Measurements from ENCODE around the gene ASB5. TPM values are rescaled to one million over a fixed set of nuclear protein-coding genes. Genes with fewer than 3 reads are reported as not detected.

Gene ASB5
- polyA plus RNA-seq, 1 experiment = 0.63 TPM

DNA sequence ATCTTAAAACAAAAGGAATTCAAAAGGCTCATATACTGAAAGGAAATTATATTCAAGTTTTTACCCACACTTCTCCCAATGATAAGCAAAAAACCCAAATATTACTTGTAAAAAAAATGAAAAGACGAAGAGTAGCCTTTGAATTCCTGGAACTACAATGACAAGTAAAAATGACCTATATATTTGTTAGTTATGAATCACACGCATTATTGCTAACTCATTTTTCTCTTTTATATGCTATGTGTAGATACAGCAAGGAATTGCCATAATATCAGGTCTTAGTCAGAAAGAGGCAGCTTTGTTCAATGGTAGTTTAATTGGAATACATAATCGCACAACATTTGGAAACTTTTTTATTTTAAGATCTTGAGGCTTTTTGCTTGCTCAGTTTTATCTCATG, 22.7 kb upstream of the ASB5 start:
- ChIA-PET CTCF (interaction anchor here (1.0 kb wide), 1 partner anchor 14 kb away, joined by 3 read pairs; no protein-coding TSS in a partner anchor), POLR2A (no interaction called here)
- no peak overlapping the region for H3K4me3 ChIP-seq (ENCODE audit: low read depth, low read length)
- no peak overlapping the region for H3K27ac ChIP-seq (ENCODE audit: low read depth, low read length)
- H3K9me3 ChIP-seq (ENCODE audit: control insufficient read depth, insufficient read depth, low read length) = no peaks in the 10 kb centered on the region
- H3K27me3 ChIP-seq (ENCODE audit: control insufficient read depth, insufficient read depth, low read length) = no peaks in the 10 kb centered on the region
- TF ChIP-seq, protein P1, sequence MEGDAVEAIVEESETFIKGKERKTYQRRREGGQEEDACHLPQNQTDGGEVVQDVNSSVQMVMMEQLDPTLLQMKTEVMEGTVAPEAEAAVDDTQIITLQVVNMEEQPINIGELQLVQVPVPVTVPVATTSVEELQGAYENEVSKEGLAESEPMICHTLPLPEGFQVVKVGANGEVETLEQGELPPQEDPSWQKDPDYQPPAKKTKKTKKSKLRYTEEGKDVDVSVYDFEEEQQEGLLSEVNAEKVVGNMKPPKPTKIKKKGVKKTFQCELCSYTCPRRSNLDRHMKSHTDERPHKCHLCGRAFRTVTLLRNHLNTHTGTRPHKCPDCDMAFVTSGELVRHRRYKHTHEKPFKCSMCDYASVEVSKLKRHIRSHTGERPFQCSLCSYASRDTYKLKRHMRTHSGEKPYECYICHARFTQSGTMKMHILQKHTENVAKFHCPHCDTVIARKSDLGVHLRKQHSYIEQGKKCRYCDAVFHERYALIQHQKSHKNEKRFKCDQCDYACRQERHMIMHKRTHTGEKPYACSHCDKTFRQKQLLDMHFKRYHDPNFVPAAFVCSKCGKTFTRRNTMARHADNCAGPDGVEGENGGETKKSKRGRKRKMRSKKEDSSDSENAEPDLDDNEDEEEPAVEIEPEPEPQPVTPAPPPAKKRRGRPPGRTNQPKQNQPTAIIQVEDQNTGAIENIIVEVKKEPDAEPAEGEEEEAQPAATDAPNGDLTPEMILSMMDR (IDR thresholded peaks at IDR 0.05; ENCODE audit: low read depth, low read length) = no peak
- DNase-seq (ENCODE audit: low read depth, low spot score) = no peak

DNA sequence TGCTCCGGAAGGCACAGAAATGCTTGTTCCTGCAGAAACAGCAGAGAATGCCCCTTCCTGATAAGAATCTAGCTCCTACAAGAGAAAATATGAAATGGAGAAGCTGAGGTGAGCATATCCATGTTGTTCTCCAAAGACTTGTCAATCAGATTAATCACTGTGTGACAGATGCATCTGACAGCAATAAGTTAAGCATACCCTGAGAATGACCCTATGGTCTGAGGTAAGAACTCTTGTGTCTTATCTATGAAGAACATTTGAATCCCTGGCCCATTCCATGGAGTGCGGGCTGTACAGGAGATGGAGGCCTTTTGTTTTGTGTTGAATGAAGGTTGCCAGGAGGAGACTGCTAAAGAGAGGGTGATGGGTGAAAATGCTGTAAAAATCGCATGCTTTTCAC, 21.5 kb upstream of the ASB5 start:
- Histone ChIP-seq H3K4me3 (ENCODE audit: low read depth, low read length) (no peak overlapping the region), H3K27ac (ENCODE audit: low read depth, low read length) (no peak overlapping the region), H3K27me3 (ENCODE audit: control insufficient read depth, insufficient read depth, low read length) (no peaks in the 10 kb centered on the region), H3K9me3 (ENCODE audit: control insufficient read depth, insufficient read depth, low read length) (no peaks in the 10 kb centered on the region)
- ChIA-PET POLR2A (no interaction called here), CTCF (no interaction called here)
- DNase-seq (ENCODE audit: low read depth, low spot score) = no peak
- TF ChIP-seq, protein P1 (IDR thresholded peaks at IDR 0.05; ENCODE audit: low read depth, low read length) = no peak

DNA sequence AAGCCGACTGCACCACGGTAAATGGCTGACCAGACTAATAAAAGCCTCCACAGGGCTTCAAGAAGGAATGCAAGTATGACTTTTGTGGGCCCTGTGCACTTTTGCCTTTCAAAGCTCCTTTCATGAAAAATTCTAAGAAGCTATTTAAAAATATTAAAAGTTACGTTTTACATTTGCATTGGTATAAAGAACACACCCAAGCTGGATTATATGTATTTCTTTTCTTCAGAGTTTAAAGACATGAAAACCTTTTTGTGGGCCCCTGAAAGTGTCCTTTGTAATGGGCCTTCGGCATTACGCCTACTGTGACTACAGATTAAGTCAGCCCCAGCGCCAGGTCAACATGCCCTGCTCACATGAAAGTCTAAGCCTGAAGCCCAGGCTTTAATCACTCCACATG, 20.5 kb upstream of the ASB5 start:
- DNase-seq (ENCODE audit: low read depth, low spot score) = no peak
- H3K9me3 ChIP-seq (ENCODE audit: control insufficient read depth, insufficient read depth, low read length) = no peaks in the 10 kb centered on the region
- POLR2A ChIA-PET = no interaction called here
- TF ChIP-seq, protein P1 (IDR thresholded peaks at IDR 0.05; ENCODE audit: low read depth, low read length) = no peak
- no peak overlapping the region for H3K27ac ChIP-seq (ENCODE audit: low read depth, low read length)
- no peak overlapping the region for H3K4me3 ChIP-seq (ENCODE audit: low read depth, low read length)
- CTCF ChIA-PET = interaction anchor here (0.7 kb wide), 1 partner anchor 12 kb away, joined by 3 read pairs; no protein-coding TSS in a partner anchor
- no peaks in the 10 kb centered on the region for H3K27me3 ChIP-seq (ENCODE audit: control insufficient read depth, insufficient read depth, low read length)

DNA sequence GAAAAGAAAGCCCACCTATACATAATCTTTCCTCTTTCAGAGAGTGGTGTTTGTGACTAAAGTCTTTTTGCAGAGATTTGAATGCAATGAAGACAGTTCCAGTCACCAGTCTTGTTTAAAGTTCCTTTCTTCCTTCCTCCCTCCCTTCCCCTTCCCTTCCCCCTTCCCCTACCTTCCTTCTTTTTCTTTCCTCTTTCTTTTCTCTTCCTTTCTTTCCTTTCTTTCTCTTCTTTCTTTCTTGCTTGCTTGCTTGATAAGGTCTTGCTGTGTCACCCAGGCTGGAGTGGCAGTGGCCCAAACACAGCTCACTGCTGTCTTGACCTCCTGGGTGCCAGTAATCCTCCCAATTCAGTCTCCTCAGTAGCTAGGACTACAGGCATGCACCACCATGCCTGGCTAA, 19.0 kb upstream of the ASB5 start:
- Histone ChIP-seq H3K27me3 (ENCODE audit: control insufficient read depth, insufficient read depth, low read length) (no peaks in the 10 kb centered on the region), H3K4me3 (ENCODE audit: low read depth, low read length) (no peak overlapping the region), H3K27ac (ENCODE audit: low read depth, low read length) (no peak overlapping the region), H3K9me3 (ENCODE audit: control insufficient read depth, insufficient read depth, low read length) (no peaks in the 10 kb centered on the region)
- POLR2A ChIA-PET = interaction anchor here (0.6 kb wide), 1 partner anchor 80 kb away, joined by 3 read pairs; no protein-coding TSS in a partner anchor
- DNase-seq (ENCODE audit: low read depth, low spot score) = no peak
- CTCF ChIA-PET = interaction anchor here (1.6 to 4.5 kb wide), 2 partner anchors 11 to 137 kb away, joined by 4 to 40 read pairs; no protein-coding TSS in a partner anchor
- TF ChIP-seq, protein P1 (IDR thresholded peaks at IDR 0.05; ENCODE audit: low read depth, low read length) = no peak

DNA sequence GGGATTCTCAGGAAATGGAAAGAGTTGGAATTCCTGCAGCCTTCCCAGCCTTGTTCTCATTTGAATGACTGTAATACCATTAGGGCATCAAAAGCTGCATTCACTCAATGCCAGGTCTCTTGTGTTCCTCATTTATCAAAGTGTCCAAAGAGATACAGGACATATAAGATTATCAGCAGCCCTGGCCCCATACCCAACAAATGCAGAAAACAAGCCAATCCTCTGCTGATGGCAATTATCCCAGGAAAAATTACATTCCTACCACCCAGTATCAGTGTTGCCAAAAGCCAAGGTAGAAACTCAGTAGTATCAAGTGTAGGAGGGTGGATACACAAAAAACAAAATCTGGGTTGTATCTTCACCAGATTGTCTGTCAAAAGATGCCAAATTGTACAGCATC, 18.5 kb upstream of the ASB5 start:
- H3K9me3 ChIP-seq (ENCODE audit: control insufficient read depth, insufficient read depth, low read length) = no peaks in the 10 kb centered on the region
- ChIA-PET CTCF (interaction anchor here (1.6 to 4.5 kb wide), 3 partner anchors 10 to 137 kb away, joined by 4 to 40 read pairs (median 4); no protein-coding TSS in a partner anchor), POLR2A (interaction anchor here (0.6 kb wide), 1 partner anchor 16 kb away, joined by 3 read pairs; no protein-coding TSS in a partner anchor)
- TF ChIP-seq, protein P1 (IDR thresholded peaks at IDR 0.05; ENCODE audit: low read depth, low read length) = no peak
- no peak for DNase-seq (ENCODE audit: low read depth, low spot score)
- H3K27ac ChIP-seq (ENCODE audit: low read depth, low read length) = no peak overlapping the region
- no peaks in the 10 kb centered on the region for H3K27me3 ChIP-seq (ENCODE audit: control insufficient read depth, insufficient read depth, low read length)
- H3K4me3 ChIP-seq (ENCODE audit: low read depth, low read length) = no peak overlapping the region
